GM12801 (cell line): ENCODE results near the gene UBQLN3.

ENCODE experiments used
- CTCF ChIP-seq: IDR thresholded peaks from one replicate; pipeline ENCODE4 v1.5.1; 2011; ENCODE audit warnings: control low read depth; ENCODE audit not compliant: insufficient read length; ENCODE audit errors: extremely low read depth

UBQLN3 gene

GRCh38 chr11:5507177-5507932 lies 2.4 kb downstream of the UBQLN3 start:
- TF ChIP-seq CTCF: no peak

GRCh38 chr11:5505363-5506048 lies 4.3 kb downstream of the UBQLN3 start:
- no peak for TF ChIP-seq CTCF

- TF ChIP-seq CTCF: no peak
Measured at GRCh38 chr11:5504403-5504921, 5.3 kb downstream of the UBQLN3 start.

- no peak for TF ChIP-seq CTCF
Measured at GRCh38 chr11:5500393-5500801, 9.4 kb downstream of the UBQLN3 start.

GRCh38 chr11:5499671-5500070 lies 10.1 kb downstream of the UBQLN3 start:
- TF ChIP-seq CTCF: no peak

- TF ChIP-seq CTCF: no peak
Measured at GRCh38 chr11:5489576-5490357, 20.0 kb downstream of the UBQLN3 start.

GRCh38 chr11:5488798-5489399 lies 20.9 kb downstream of the UBQLN3 start:
- TF ChIP-seq CTCF: no peak
